HepG2 (cell line): ENCODE data around the gene PLD3. TPM values are rescaled to one million over a fixed set of nuclear protein-coding genes. Genes with fewer than 3 reads are reported as not detected.

Source experiments
- ATAC-seq: fragments of 200-7000 bp; cut with Tn5 transposase; 3 replicates; pipeline ENCODE4 v1.9.1; 2020; ENCODE audit warnings: mild to moderate bottlenecking, moderate library complexity
- BruUV-seq: library from RNA; stranded (reverse); fragments of 400-500 nt; replicated peaks from 2 replicates; lab custom pipeline; 2021; lab: Mats Ljungman, UMichigan
- CTCF ChIA-PET: fragments of 300-600 bp; formaldehyde crosslinking; extraction: SDS; loops from one replicate; lab custom pipeline; 2021; ENCODE audit warnings: low total read pairs, inconsistent platforms, low intra/inter-chr PET ratio; lab: Yijun Ruan, JAX
- POLR2A ChIA-PET: fragments of 350-600 bp; sonication (Branson Sonifier 250); formaldehyde crosslinking; loops from one replicate; lab custom pipeline; 2020; ENCODE audit warnings: antibody characterized with exemption, inconsistent platforms; lab: Yijun Ruan, JAX
- DNase-seq: peaks from one replicate; pipeline ENCODE4 v3.0.0-alpha.2; 2015; ENCODE audit warnings: low spot score
- FAIRE-seq: peaks from 3 replicates; lab custom pipeline; 2011; peaks lifted over from hg19 to GRCh38; lab: Jason Lieb, UNC
- H2AFZ ChIP-seq: one replicate; pipeline ENCODE4 v1.6.1; 2011; ENCODE audit warnings: low read length, inconsistent platforms
- H3K27ac ChIP-seq: fragments of 300-600 bp; 3 replicates; pipeline ENCODE4 v1.8.0; 2011; ENCODE audit warnings: mixed run types, mild to moderate bottlenecking, mixed read lengths, low read length, inconsistent platforms; ENCODE audit not compliant: insufficient read depth; ENCODE audit errors: extremely low read length
- H3K27me3 ChIP-seq, 2 experiments: fragments of 200-600 bp in 1 of 2; 2 replicates in 1 of 2; 3 replicates in 1 of 2; pipeline versions ENCODE4 v1.6.0 to v1.8.0; 2011; ENCODE audit warnings: low read length in 2 of 2, mild to moderate bottlenecking in 2 of 2, moderate library complexity in 2 of 2, inconsistent platforms in 1 of 2; ENCODE audit not compliant: insufficient read depth in 2 of 2, control insufficient read depth in 1 of 2
- H3K36me3 ChIP-seq, 2 experiments: fragments of 200-600 bp in 1 of 2; replicated peaks in 1 of 2; 2 replicates in 1 of 2; 3 replicates in 1 of 2; pipeline versions ENCODE4 v1.5.1 to v1.8.0; 2011; ENCODE audit warnings: low read length in 2 of 2, inconsistent platforms in 1 of 2; ENCODE audit not compliant: insufficient read depth in 2 of 2, control insufficient read depth in 1 of 2
- H3K4me1 ChIP-seq: 2 replicates; pipeline ENCODE4 v1.5.1; 2012; ENCODE audit warnings: low read length, inconsistent platforms; ENCODE audit not compliant: insufficient read depth
- H3K4me2 ChIP-seq: 2 replicates; pipeline ENCODE4 v1.6.0; 2011; ENCODE audit warnings: low read depth, low read length, inconsistent platforms
- H3K4me3 ChIP-seq, 3 experiments: fragments of 200-600 bp in 1 of 3; sonication (generic), shearing (Covaris generic) in 1 of 3; replicated peaks in 1 of 3; 2 replicates each; pipeline ENCODE4 v1.5.1; 2011 to 2016; ENCODE audit warnings: low read length in 3 of 3, inconsistent platforms in 2 of 3, low read depth in 2 of 3, mild to moderate bottlenecking in 2 of 3, control low read depth in 1 of 3, mixed read lengths in 1 of 3; ENCODE audit not compliant: insufficient read depth in 1 of 3
- H3K79me2 ChIP-seq: one replicate; pipeline ENCODE4 v1.6.1; 2011; ENCODE audit warnings: low read length, inconsistent platforms; ENCODE audit not compliant: insufficient read depth
- H3K9ac ChIP-seq: 2 replicates; pipeline ENCODE4 v1.6.0; 2011; ENCODE audit warnings: mild to moderate bottlenecking, low read depth, low read length, inconsistent platforms; ENCODE audit not compliant: insufficient read depth
- H3K9me3 ChIP-seq: 2 replicates; pipeline ENCODE4 v1.5.1; 2012; ENCODE audit warnings: mild to moderate bottlenecking, low read length
- H4K20me1 ChIP-seq: 2 replicates; pipeline ENCODE4 v1.6.0; 2011; ENCODE audit warnings: inconsistent platforms, mild to moderate bottlenecking, low read length, moderate library complexity; ENCODE audit not compliant: insufficient read depth
- FOXP1 ChIP-seq, 2 experiments: fragments of 450-650 bp in 1 of 2; IDR thresholded peaks; 2 replicates each; pipeline ENCODE4 v1.6.1; 2017 to 2018; ENCODE audit warnings: antibody characterized with exemption in 1 of 2
- GATA4 ChIP-seq: sonication (generic); IDR thresholded peaks from 2 replicates; pipeline ENCODE4 v1.6.1; 2016; ENCODE audit warnings: antibody characterized with exemption, low read depth, borderline replicate concordance
- GATAD1 ChIP-seq: IDR thresholded peaks from 2 replicates; pipeline ENCODE4 v1.6.1; 2016; ENCODE audit warnings: missing genetic modification reagents, missing compliant biosample characterization
- HNF4A ChIP-seq: sonication (generic); formaldehyde crosslinking; IDR thresholded peaks from 2 replicates; pipeline ENCODE4 v1.4.0; 2020; ENCODE audit warnings: missing genetic modification reagents
- NPAS2 ChIP-seq: sonication (generic); formaldehyde crosslinking; IDR thresholded peaks from 2 replicates; pipeline ENCODE4 v1.8.0; 2022; ENCODE audit warnings: mild to moderate bottlenecking, missing genetic modification reagents, borderline replicate concordance
- ZC3H4 ChIP-seq: sonication (generic); formaldehyde crosslinking; IDR thresholded peaks from 2 replicates; pipeline ENCODE4 v1.4.0; 2020; ENCODE audit warnings: missing genetic modification reagents, borderline replicate concordance
- ZGPAT ChIP-seq: IDR thresholded peaks from 2 replicates; pipeline ENCODE4 v1.6.1; 2016; ENCODE audit warnings: mild to moderate bottlenecking
- ZNF318 ChIP-seq: sonication (generic); formaldehyde crosslinking; IDR thresholded peaks from 2 replicates; pipeline ENCODE4 v1.4.0; 2020; ENCODE audit warnings: mild to moderate bottlenecking, missing genetic modification reagents
- ZNF530 ChIP-seq: sonication (generic); formaldehyde crosslinking; IDR thresholded peaks from 2 replicates; pipeline ENCODE4 v1.5.0; 2020; ENCODE audit warnings: low read depth, mild to moderate bottlenecking, missing genetic modification reagents
- ZNF615 ChIP-seq: sonication (generic); formaldehyde crosslinking; IDR thresholded peaks from 2 replicates; pipeline ENCODE4 v1.5.0; 2020; ENCODE audit warnings: mild to moderate bottlenecking, missing genetic modification reagents, borderline replicate concordance
- ZNF790 ChIP-seq: sonication (generic); formaldehyde crosslinking; IDR thresholded peaks from 2 replicates; pipeline ENCODE4 v1.8.0; 2022; ENCODE audit warnings: missing genetic modification reagents, mild to moderate bottlenecking, borderline replicate concordance
- WGBS: methylation state at CpG from one replicate; pipeline ENCODE4 v1.1.6; 2017; ENCODE audit warnings: low lambda C conversion rate; 5-methylcytosine and 5-hydroxymethylcytosine counted together
- in situ Hi-C: cut with HindIII; loops from 2 replicates; pipeline ENCODE4 v1.10.0; 2017; ENCODE audit warnings: low pct_unique_long_range_greater_than_20kb; ENCODE audit not compliant: extremely low pct_ligation_motif_present
- intact Hi-C: fragments of 100-400 bp; cut with micrococcal nuclease; formaldehyde crosslinking; loops from one replicate; pipeline ENCODE4 v1.10.0; 2022; ENCODE audit not compliant: unreplicated experiment
- polyA plus RNA-seq, 8 experiments: library from polyadenylated mRNA; depleted of rRNA in 3 of 8; stranded (reverse) in 7 of 8; unstranded in 1 of 8; fragments of >200 nt; fragmentation: Illumina TruSeq in 4 of 8; extraction: Trizol in 4 of 8; gene quantifications; 2 replicates each; pipeline versions ENCODE4 v1.2.1 to v1.2.3, GENCODE V29; 2011 to 2016; ENCODE audit warnings: low read depth in 4 of 8, missing spikeins in 1 of 8, mixed read lengths in 1 of 8; ENCODE audit not compliant: insufficient read depth in 1 of 8
- total RNA-seq, 5 experiments: library from RNA; depleted of rRNA; stranded (reverse); fragments of >200 nt; fragmentation: Illumina TruSeq; extraction: Trizol; gene quantifications; 2 replicates each; pipeline ENCODE4 v1.2.3, GENCODE V29; 2016; ENCODE audit warnings: low read depth in 1 of 5
- TF ChIP-seq, protein P1 (sequence below): sonication (generic); formaldehyde crosslinking; IDR thresholded peaks from 2 replicates; pipeline ENCODE4 v1.4.0; 2020; ENCODE audit warnings: missing genetic modification reagents
- TF ChIP-seq, protein P2 (sequence below): IDR thresholded peaks from 2 replicates; pipeline ENCODE4 v1.6.1; 2016; ENCODE audit warnings: mild to moderate bottlenecking, missing biosample characterization, missing genetic modification reagents

PLD3 gene
- total and polyA plus RNA-seq, 2 of the 13 experiments (the other 11 are each of a cell fraction or from before 2014, with no cell fraction given): 45.7 to 164 TPM

GRCh38 chr19:40393894-40394815, 45.7 kb downstream of the PLD3 start:
- no peak for ATAC-seq
- Histone ChIP-seq H4K20me1 (no peaks in the 10 kb centered on the region), H3K9me3 (no peaks in the 10 kb centered on the region), H3K27ac (no peak overlapping the region), H2AFZ (no peak overlapping the region), H3K4me3 (no peak overlapping the region), H3K27me3 (peaks cover 10 to 35% of the 10 kb centered on the region in 2 experiments; a peak in 4 of 5 replicates), H3K9ac (no peak overlapping the region), H3K4me1 (peaks cover 2% of the 10 kb centered on the region), H3K79me2 (no peaks in the 10 kb centered on the region), H3K36me3 (no peaks in the 10 kb centered on the region), H3K4me2 (no peak overlapping the region)
- ChIA-PET POLR2A (interaction anchor here (1.5 kb wide), 1 partner anchor 10 kb away, joined by 3 read pairs; no protein-coding TSS in a partner anchor), CTCF (no interaction called here)
- no peak for FAIRE-seq
- 53% methylated on average over 17 of the region's 41 CpGs for WGBS
- no TSS peak for BruUV-seq
- intact Hi-C loops (loop anchor here (5.0 kb wide), 1 partner anchor 87 kb away; no protein-coding TSS in a partner anchor), in situ Hi-C loops (no loop called here)
- no peak for DNase-seq
- no peak for TF ChIP-seq GATAD1 (CRISPR knock-in tag)
- no peak for TF ChIP-seq ZNF318 (CRISPR knock-in tag)
- no peak for TF ChIP-seq FOXP1 (IDR thresholded peaks at IDR 0.05)
- TF ChIP-seq FOXP1 (CRISPR knock-in tag; IDR thresholded peaks at IDR 0.05): no peak
- TF ChIP-seq ZC3H4 (CRISPR knock-in tag): no peak
- no peak for TF ChIP-seq HNF4A (CRISPR knock-in tag)
- no peak for TF ChIP-seq ZNF615
- TF ChIP-seq NPAS2 (CRISPR knock-in tag): no peak
- no peak for TF ChIP-seq GATA4
- no peak for TF ChIP-seq ZNF790
- TF ChIP-seq, protein P1, sequence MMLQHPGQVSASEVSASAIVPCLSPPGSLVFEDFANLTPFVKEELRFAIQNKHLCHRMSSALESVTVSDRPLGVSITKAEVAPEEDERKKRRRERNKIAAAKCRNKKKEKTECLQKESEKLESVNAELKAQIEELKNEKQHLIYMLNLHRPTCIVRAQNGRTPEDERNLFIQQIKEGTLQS (CRISPR knock-in tag): no peak
- TF ChIP-seq, protein P2, sequence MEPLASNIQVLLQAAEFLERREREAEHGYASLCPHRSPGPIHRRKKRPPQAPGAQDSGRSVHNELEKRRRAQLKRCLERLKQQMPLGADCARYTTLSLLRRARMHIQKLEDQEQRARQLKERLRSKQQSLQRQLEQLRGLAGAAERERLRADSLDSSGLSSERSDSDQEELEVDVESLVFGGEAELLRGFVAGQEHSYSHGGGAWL: no peak
- no peak for TF ChIP-seq ZGPAT (CRISPR knock-in tag)
- TF ChIP-seq ZNF530 (CRISPR knock-in tag): no peak
